GM18873 (cell line): Measurements from ENCODE around the gene FBN3.
"Not testable (repeated sequence)": the region's sequence is repeated elsewhere in the genome, so short reads cannot be mapped to it uniquely, and the experiment has no call there.

ENCODE experiments used
- ATAC-seq: cut with Tn5 transposase; IDR thresholded peaks from one replicate; pipeline ENCODE4 v1.9.1; 2021; ENCODE audit warnings: mild to moderate bottlenecking, moderate library complexity, moderate number of reproducible peaks; ENCODE audit not compliant: unreplicated experiment, low FRiP score

The FBN3 gene

GRCh38 chr19:8149261-8150094, at the start of gene FBN3:
FBN3 (minus strand) TSS chr19:8149592; CDS start chr19:8147480, 2,112 bp downstream.
- no peak for ATAC-seq

GRCh38 chr19:8196271-8196927, 47.0 kb upstream of the FBN3 start:
- ATAC-seq: no peak

DNA sequence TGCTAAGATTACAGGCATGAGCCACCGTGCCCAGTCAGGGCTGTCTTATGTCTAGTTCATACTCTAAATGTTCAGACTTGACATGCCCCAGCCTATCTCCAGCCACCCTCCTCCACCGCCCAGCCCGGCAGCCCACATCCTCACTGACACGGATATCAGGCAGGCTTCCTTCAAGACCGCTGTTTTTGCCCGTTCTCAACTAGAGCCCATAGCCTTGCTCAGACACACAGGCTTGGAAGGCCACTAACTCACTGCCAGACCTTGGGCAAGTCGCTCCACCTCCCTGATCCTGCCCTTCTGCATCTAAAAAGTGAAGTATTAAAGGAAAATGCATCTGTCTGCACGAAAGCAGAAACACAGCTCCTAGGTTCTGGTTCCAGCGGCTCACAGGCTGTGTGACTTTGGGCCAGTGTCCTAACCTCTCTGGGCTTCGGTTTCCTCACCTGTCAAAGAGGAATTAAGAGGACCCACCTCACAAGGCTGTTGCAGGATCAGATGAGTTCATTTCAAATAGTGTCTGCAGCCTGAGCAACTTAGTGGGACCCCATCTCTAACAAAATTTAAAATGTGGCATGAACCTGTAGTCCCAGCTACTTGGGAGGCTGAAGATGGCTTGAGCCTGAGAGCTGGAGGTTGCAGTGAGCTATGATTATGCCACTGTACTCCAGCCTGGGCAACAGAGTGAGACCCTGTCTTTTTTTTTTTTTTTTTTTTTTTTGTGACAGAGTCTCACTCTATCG, 45.3 kb upstream of the FBN3 start:
- ATAC-seq: no peak

GRCh38 chr19:8192221-8192820, 42.9 kb upstream of the FBN3 start:
- ATAC-seq: no peak

DNA sequence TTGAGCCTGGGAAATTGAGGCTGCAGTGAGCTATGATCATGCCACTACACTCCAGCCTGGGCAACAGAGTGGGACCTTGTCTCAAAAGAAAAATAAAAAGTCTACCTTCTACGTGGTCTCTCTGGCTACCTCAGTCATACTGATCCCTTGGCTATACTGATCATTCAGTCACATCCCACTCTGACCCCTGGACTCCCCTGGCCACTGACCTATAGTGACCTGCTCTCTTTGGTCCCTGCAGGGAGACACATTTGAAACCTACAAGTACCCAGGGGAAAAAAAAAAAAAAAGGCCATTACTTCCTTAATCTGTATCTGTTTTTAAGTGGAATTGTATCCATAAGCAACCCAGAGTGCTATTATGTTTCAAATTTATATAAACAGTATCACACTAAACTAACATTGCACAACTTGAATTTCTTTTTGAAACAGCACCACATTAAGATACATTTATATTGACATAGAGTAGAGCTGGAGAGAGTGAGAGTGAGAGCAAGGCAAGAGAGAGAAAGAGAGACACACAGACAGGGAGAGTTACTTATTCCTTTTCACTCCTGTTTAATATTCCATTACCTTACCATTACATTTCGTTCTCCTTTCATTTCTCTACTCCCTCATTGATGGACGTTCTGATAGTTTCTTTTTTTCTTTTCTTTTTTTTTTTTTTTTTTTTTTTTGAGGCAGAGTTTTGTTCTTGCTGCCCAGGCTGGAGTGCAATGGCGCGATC, 36.1 kb upstream of the FBN3 start:
- no peak for ATAC-seq

- no peak for ATAC-seq
Observed at GRCh38 chr19:8184274-8184673, 34.9 kb upstream of the FBN3 start.

DNA sequence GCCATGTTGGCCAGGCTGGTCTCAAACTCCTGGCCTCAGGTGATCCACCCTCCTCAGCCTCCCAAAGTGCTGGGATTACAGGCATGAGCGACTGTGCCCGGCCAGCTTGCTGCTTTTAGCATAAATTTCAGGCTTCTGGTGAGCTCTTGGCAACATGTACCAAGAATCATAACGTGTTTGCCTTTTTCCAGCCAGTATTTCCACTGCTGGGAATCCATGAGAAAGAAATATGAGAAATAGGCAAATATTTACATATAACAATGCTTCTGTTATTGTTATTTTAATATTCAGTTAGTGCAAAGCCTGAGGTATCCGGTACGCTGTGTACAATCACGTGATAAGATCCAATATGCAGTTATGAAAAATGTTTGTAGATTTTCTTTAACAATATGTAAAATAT, 30.6 kb upstream of the FBN3 start:
- no peak for ATAC-seq

DNA sequence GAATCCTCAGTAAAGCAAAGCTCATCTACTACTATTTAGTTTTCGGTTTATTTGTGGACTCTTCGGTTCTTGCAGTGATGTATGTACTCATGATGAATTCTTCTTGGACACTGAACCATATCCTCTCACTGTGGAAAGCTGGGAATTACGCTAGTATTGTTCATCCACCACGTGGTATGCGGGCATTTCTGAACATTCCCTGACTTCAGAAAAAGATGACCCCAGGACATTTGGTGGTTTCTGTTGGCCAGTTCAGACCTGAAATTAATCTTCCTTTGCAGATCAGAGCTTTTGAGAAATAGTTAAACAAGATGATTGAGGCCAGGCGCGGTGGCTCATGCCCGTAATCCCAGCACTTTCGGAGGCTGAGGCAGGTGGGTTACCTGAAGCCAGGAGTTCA, 25.3 kb upstream of the FBN3 start:
- ATAC-seq: no peak

GRCh38 chr19:8168537-8168936, 19.1 kb upstream of the FBN3 start:
- ATAC-seq: no peak

DNA sequence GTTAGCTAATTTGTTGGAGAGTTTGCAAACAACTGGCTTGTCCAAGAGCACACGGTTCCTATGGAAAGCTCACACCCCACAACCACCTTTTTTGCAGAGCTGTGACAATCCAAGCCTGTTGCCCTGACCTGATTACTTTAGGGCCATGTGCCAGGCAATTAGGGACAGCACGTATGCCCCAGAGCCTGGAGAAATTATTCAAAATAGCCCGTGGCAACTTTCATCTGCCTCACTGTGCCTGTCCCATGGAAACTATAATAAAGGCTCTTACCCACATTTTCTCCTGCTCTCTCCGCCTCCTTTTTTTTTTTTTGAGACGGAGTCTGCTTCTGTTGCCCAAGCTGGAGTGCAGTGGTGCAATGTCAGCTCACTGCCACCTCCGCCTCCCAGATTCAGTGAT, 18.6 kb upstream of the FBN3 start:
- no peak for ATAC-seq

- no peak for ATAC-seq
Observed at GRCh38 chr19:8163759-8164158, 14.4 kb upstream of the FBN3 start.

- no peak for ATAC-seq
Observed at GRCh38 chr19:8161135-8161646, 11.8 kb upstream of the FBN3 start.

- ATAC-seq: not testable (repeated sequence)
Observed at GRCh38 chr19:8159322-8159721, 9.9 kb upstream of the FBN3 start.

DNA sequence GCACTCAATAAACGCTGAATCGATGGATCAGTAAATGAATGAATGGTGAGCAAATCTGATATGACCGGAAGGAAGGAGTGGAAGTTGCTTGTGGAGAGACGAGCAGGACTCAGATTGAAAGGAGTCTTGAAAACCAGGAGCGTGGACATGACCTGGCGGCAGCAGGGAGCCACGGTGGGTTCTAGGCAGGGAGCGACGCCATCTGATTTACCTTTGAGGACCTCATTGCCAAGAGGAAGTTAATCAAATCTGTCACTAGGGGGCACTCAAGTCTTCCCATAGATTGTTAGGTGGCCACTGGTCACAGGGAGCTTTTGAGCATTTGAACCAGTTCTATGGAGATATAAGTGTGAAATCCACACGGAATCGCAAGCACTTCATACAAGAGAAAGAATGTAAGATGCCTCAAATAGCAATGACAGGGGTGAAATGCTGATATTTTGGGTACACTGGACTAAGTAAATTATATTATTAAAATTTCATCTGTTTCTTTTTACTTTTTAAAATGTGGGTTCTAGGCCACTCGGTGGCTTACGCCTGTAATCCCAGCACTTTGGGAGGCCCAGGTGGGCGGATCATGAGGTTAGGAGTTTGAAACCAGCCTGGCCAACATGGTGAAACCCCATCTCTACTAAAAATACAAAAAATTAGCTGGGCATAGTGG, 9.2 kb upstream of the FBN3 start:
- no peak for ATAC-seq

DNA sequence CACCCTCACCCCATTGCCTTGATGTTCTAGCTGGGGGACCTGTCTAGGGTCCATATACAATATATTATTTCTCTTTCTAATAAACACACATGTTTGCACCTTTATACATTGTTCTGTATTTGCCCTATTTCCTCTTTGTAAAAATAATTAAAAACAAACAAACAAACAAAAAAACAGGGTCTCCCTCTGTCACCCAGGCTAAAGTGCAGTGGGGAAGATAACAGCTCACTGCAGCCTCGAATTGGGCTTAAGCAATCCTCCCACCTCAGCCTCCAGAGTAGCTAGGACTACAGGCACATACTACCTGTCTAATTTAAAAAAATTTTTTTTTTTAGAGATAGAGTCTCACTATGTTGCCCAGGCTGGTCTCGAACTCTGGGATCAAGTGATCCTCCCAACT, 5.9 kb upstream of the FBN3 start:
- no peak for ATAC-seq

- ATAC-seq: not testable (repeated sequence)
Observed at GRCh38 chr19:8154014-8154413, 4.6 kb upstream of the FBN3 start.

DNA sequence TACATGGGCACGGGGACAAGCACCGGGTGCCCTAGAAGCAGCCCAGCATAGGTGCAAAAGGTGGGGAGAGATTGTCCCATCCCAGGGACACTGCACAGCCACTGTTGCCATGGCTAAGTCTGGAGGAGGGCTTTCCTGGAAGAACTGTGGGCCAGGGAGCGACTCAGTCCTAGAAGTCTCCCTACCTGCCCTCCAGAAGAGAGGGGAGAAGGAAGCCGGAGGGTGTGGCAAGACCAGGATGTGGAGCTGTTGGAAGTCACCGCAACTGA, 2.3 kb upstream of the FBN3 start:
- ATAC-seq: no peak

GRCh38 chr19:8150998-8151766, 1.8 kb upstream of the FBN3 start:
- no peak for ATAC-seq
